ENCODE results near the gene NT5DC1. TPM values are rescaled to one million over a fixed set of nuclear protein-coding genes. Genes with fewer than 3 reads are reported as not detected.
A peak's percentile ranks its signal among the peaks of the same experiment; 100 is the strongest.

Gene NT5DC1
- total RNA-seq, 1 experiment from 2014 or later, result 63.7 TPM

DNA sequence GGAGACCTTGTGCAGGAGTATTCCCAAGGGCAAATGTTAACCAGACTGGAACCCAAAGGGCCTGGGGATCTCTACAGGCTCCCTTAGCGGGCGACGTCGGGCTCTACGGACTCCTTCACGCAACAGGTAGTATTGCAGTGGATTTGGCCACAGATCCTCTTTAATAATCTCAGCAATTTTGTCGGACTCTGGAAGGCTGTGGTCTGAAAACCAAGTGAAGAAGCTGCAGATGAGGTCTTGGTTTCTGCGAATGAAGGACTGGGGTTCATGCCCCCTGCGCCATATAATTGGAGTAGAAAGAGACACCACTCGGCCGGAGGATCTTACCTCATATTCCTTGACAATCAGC lies 177.8 kb downstream of the NT5DC1 start:
- ChIA-PET CTCF (interaction anchor here (1.8 kb wide), 1 partner anchor 10 kb away, joined by 12 read pairs; no protein-coding TSS in a partner anchor), POLR2A (no interaction called here), RAD21 (ENCODE audit: low non-redundant PET in 1 of 2, low total read pairs in 2 of 2, uncharacterized antibody in 2 of 2, unreplicated experiment in 2 of 2) (no interaction called here)
- no peaks in the 10 kb centered on the region for H3K9me2 ChIP-seq (ENCODE audit: insufficient read depth)
- no peak overlapping the region for H2AFZ ChIP-seq (ENCODE audit: low read depth, low read length, poor library complexity, severe bottlenecking)
- peak overlapping the region; percentile 93 for H3K9ac ChIP-seq (ENCODE audit: low read length)
- ATAC-seq (no peak), DNase-seq (ENCODE audit: low read depth, low spot score) (no peak)
- intact Hi-C loops (cut with micrococcal nuclease), result no loop called here
- no peaks in the 10 kb centered on the region for H3K9me3 ChIP-seq (ENCODE audit: control insufficient read depth in 1 of 2, insufficient read depth in 1 of 2, low read depth in 1 of 2, low read length in 2 of 2)
- peaks cover under 1 to 12% of the 10 kb centered on the region in 2 experiments; a peak in 2 of 4 replicates for H3K36me3 ChIP-seq (ENCODE audit: control insufficient read depth in 1 of 2, insufficient read depth in 2 of 2, low read length in 2 of 2)
- H3K27ac ChIP-seq (ENCODE audit: low read depth, low read length), result 0 out of 2 replicates have a peak overlapping the region, but pooled peaks have one; percentile 85
- TF ChIP-seq FOSL1 (IDR thresholded peaks at IDR 0.05; ENCODE audit: low read depth) (no peak), ZFX (IDR thresholded peaks at IDR 0.05) (no peak), EGR1 (IDR thresholded peaks at IDR 0.05; ENCODE audit: low read depth) (no peak), RAD21 (IDR thresholded peaks at IDR 0.05; ENCODE audit: low read depth) (no peak), TCF7L2 (IDR thresholded peaks at IDR 0.05; ENCODE audit: borderline replicate concordance, extremely low read depth, insufficient read depth, insufficient read length) (no peak), POLR2A (IDR thresholded peaks at IDR 0.05; ENCODE audit: borderline replicate concordance, extremely low read depth, insufficient read depth, insufficient read length) (no peak), POLR2AphosphoS5 (IDR thresholded peaks at IDR 0.05; ENCODE audit: low read depth, low read length) (no peak), ELF1 (IDR thresholded peaks at IDR 0.05; ENCODE audit: borderline replicate concordance, low read depth) (no peak), SRF (IDR thresholded peaks at IDR 0.05; ENCODE audit: low read depth) (no peak), YY1 (IDR thresholded peaks at IDR 0.05; ENCODE audit: extremely low read depth, insufficient replicate concordance, low read depth, low read length) (no peak)
- TF ChIP-seq, protein P1, sequence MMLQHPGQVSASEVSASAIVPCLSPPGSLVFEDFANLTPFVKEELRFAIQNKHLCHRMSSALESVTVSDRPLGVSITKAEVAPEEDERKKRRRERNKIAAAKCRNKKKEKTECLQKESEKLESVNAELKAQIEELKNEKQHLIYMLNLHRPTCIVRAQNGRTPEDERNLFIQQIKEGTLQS (IDR thresholded peaks at IDR 0.05), result no peak
- TF ChIP-seq, protein P2, sequence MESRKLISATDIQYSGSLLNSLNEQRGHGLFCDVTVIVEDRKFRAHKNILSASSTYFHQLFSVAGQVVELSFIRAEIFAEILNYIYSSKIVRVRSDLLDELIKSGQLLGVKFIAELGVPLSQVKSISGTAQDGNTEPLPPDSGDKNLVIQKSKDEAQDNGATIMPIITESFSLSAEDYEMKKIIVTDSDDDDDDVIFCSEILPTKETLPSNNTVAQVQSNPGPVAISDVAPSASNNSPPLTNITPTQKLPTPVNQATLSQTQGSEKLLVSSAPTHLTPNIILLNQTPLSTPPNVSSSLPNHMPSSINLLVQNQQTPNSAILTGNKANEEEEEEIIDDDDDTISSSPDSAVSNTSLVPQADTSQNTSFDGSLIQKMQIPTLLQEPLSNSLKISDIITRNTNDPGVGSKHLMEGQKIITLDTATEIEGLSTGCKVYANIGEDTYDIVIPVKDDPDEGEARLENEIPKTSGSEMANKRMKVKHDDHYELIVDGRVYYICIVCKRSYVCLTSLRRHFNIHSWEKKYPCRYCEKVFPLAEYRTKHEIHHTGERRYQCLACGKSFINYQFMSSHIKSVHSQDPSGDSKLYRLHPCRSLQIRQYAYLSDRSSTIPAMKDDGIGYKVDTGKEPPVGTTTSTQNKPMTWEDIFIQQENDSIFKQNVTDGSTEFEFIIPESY (IDR thresholded peaks at IDR 0.05; ENCODE audit: extremely low read depth, insufficient replicate concordance, low read length), result no peak
- TF ChIP-seq, protein P3, sequence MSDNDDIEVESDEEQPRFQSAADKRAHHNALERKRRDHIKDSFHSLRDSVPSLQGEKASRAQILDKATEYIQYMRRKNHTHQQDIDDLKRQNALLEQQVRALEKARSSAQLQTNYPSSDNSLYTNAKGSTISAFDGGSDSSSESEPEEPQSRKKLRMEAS (IDR thresholded peaks at IDR 0.05), result no peak
- peaks cover 45% of the 10 kb centered on the region for H3K79me2 ChIP-seq (ENCODE audit: insufficient read depth, low read length)
- BruUV-seq (replicated peaks), result no TSS peak
- H3K4me3 ChIP-seq (replicated peaks in 1 of 2; ENCODE audit: low read depth in 1 of 2, low read length in 2 of 2), result peak overlapping the region; percentile 92 to 95
- peaks cover 6 to 17% of the 10 kb centered on the region in 2 experiments for H3K4me1 ChIP-seq (ENCODE audit: control insufficient read depth in 1 of 2, insufficient read depth in 2 of 2, low read length in 2 of 2)
- no peaks in the 10 kb centered on the region for H3K27me3 ChIP-seq (ENCODE audit: insufficient read depth, low read length)
- H4K20me1 ChIP-seq (ENCODE audit: insufficient read depth), result no peaks in the 10 kb centered on the region
- H3K4me2 ChIP-seq (ENCODE audit: low read length), result peak overlapping the region; percentile 88
